HG03565 (cell line): ENCODE results near the gene TEX14.
A peak's percentile ranks its signal among the peaks of the same experiment; 100 is the strongest.
"Not testable (repeated sequence)": the region's sequence is repeated elsewhere in the genome, so short reads cannot be mapped to it uniquely, and the experiment has no call there.

Experiments
- ATAC-seq: cut with Tn5 transposase; IDR thresholded peaks from one replicate; pipeline ENCODE4 v1.9.1; 2021; ENCODE audit warnings: mild to moderate bottlenecking, moderate library complexity; ENCODE audit not compliant: unreplicated experiment

Gene TEX14

GRCh38 chr17:58657962-58658803 is 33.7 kb downstream of the TEX14 start:
- ATAC-seq, result not testable (repeated sequence)

DNA sequence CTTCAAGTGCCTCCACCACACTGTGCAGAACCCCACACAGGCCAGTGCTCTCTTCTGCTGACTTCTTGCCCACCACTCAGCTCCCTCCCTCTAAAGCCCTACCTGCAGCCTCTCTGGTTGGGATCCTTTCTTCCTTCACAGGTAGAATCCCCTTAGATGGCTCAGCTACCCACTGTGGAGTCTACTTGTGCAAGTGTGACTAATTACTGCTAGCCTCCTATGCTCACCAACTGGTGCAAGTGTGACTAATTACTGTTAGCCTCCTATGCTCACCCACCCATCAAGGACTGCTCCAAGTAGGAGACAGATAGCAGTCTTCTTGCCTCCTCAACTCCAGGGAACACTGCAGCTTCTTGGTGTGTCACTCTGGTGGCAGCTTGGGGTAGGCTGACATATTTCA is 43.6 kb downstream of the TEX14 start:
- no peak for ATAC-seq

GRCh38 chr17:58643147-58643546 is 48.7 kb downstream of the TEX14 start:
- no peak for ATAC-seq

- ATAC-seq, result no peak
Observed at GRCh38 chr17:58641887-58642311, 49.9 kb downstream of the TEX14 start.

- no peak for ATAC-seq
Observed at GRCh38 chr17:58640202-58640601, 51.6 kb downstream of the TEX14 start.

GRCh38 chr17:58639681-58640080 is 52.2 kb downstream of the TEX14 start:
- no peak for ATAC-seq

GRCh38 chr17:58637011-58637570 is 54.8 kb downstream of the TEX14 start:
- no peak for ATAC-seq

- ATAC-seq, result no peak
Observed at GRCh38 chr17:58632324-58633314, 59.2 kb downstream of the TEX14 start.

DNA sequence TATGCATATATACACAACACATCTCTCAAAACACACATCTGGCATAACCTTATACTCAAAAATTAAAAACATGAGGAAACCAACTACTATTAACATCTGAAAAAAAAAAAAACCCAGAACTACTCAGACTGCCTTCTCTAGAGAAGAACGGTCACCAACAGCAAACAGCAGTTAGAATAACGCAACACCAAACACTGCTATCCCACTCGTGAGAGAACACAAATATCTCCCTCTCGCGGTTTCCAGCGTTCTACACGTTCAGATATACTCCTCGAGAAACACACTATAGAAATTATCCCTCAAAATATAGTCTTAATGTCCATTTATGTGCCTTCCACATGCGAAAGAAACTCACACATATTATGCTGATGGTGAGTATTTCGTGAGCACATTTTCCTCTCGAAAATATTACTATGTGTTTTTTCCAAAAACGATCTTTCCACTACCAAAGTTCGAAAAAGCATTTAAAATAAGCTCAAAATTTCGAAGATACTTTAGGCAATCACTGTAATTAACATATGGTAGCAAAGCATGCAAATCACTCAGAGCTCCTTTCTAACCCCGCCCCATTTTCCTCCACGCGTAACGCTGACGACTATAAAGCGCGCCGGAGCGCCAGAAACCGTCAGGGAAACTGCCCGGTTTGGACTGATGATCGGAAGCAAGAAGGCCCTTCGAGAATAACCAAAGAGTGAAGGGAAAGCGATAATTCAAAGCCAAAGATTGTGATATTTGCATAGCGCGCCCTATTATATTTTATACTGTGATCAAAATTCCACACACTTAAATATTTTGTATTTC is 60.1 kb downstream of the TEX14 start:
- peak; percentile 75 for ATAC-seq

DNA sequence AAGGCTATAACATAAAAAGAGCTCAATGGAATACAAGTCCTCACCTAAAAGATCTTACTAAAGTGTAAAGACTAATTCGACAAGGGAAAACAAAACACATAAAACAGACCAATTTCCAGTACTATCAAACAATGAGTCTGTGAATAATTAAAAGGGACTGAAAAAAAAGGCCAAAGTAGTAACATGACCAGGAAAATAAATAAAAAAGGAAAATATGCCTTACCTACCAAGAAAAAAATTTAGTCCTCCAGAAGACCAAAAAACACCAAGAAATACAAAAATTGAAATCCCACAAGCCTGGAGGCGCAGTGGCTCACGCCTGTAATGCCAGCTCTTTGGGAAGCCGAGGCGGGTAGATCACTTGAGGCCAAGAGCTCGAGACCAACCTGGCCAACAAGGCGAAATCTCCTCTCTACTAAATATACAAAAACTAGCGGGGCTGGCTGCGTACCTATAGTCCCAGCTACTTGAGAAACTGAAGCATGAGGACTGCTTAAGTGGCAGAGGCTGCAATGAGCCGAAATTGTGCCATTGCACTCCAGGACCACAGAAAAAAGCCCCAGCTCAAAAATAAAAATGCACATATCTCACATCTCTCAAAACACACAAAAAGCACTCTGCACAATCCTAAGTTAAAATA is 60.8 kb downstream of the TEX14 start:
- ATAC-seq, result no peak

- no peak for ATAC-seq
Observed at GRCh38 chr17:58626905-58627304, 64.9 kb downstream of the TEX14 start.

GRCh38 chr17:58624751-58625150 is 67.1 kb downstream of the TEX14 start:
- no peak for ATAC-seq

DNA sequence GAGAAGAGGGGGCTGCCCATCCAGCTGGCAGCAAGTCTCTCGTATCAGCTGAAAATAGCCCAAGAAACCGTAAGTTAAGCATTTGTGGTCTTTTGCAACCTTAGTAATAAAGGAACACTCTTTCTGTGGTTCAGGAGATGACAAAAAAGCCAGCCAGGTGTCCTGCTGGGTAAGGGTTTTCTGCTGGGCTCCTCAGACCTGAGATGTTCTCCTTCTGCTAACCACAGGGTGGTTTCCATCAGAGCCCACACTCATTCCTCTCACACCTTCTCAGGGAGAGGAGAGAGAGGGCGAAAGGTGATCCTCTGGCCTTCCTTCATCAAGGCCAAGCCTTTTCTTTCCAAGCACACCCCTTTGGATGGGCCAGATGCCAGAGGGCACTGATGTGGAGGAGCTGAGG is 70.7 kb downstream of the TEX14 start:
- ATAC-seq, result peak; percentile 40

DNA sequence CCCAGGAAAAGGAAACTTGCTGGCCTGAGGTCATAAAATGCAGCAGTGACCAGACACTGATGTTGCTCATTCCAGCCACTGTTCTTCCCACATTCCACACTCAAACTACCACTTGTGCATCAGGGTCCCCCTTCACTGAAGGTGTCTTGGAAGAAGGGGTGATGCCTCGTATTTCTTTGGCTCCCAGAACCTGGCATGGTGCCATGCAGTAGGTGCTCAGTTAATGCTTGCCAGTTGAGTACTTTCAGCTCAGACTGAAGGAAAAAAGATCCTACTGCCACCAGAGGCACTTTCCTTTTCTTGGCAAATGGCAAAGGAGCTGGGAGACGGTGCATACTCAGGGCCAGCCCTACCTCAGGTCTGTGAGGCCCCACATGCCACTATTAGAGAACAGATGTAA is 73.5 kb downstream of the TEX14 start:
- ATAC-seq, result no peak

- no peak for ATAC-seq
Observed at GRCh38 chr17:58617563-58617962, 74.3 kb downstream of the TEX14 start.

DNA sequence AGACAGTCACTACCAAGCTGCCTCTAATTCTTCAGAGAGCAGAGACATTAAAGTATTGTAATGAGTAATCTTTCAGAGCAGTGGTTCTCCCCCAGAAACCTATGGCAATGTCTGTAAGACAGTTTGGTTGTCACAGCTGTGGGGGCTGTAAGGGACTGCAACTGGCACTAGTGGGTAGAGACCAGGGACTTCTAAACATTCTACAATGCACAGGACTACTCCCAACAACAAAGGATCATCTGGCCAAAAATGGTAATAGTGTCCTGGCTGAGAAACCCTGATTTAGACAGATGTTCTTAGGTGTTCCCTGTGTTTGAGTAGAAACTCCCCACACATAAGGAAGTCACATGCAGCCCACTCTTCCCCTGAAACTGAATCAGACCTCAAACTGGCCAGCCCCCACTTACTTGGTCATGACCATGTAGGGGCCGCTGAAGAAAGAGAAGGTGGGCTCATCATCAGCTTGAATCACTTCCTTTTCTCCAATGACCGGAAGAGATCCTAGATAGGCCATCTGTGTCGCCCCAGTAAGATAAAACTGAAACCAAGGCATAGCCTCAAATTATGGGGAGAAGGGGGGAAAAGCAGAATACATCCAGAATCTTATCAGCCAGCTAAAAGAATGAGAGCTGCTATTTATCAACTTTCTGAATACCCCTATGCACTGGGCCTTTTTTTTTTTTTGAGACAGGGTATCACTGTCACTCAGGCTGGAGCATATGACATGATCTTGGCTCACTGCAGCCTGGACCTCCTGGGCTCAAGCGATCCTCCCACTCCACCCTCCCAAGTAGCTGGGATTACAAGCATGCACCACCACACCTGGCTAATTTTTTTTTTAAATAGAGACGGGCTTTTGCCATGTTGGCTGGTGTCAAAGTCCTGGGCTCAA is 75.8 kb downstream of the TEX14 start:
- peak; percentile 58 for ATAC-seq

- ATAC-seq, result no peak
Observed at GRCh38 chr17:58614859-58615459, 76.9 kb downstream of the TEX14 start.

- no peak for ATAC-seq
Observed at GRCh38 chr17:58611331-58611730, 80.5 kb downstream of the TEX14 start.

DNA sequence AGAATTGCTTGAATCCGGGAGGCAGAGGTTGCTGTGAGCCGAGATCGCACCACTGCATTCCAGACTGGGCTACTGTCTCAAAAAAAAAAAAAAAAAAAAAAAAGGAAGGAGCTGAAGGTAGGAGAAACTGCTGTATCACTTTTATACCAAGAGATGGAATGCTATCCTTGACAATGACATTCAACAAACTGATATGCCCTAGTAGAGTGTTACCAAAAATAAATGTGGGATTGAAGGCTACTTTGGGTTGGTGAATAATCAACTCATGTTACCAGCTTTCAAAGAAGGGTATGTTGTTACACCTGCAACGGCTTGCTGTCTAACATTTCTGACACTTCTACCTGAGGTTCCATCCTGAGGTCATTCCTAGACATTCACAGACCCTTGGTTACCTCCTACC is 84.9 kb downstream of the TEX14 start:
- no peak for ATAC-seq
